PC-9 (cell line): ENCODE data around the gene GALNT10. TPM values are rescaled to one million over a fixed set of nuclear protein-coding genes. Genes with fewer than 3 reads are reported as not detected.

Experiments used
- BruUV-seq: library from RNA; stranded (reverse); fragments of 400-500 nt; replicated peaks from 2 replicates; lab custom pipeline; 2021; lab: Mats Ljungman, UMichigan
- CTCF ChIA-PET: fragments of 300-600 bp; sonication (Branson Sonifier 250); formaldehyde crosslinking; loops from one replicate; lab custom pipeline; 2022; ENCODE audit warnings: antibody characterized with exemption; lab: Charles Lee
- POLR2A ChIA-PET: fragments of 300-600 bp; sonication (Branson Sonifier 250); formaldehyde crosslinking; loops from one replicate; lab custom pipeline; 2022; ENCODE audit warnings: antibody characterized with exemption; ENCODE audit not compliant: unreplicated experiment; lab: Charles Lee
- DNase-seq, 2 experiments: peaks; one replicate each; pipeline versions ENCODE4 v3.0.0 to v3.0.0-alpha.2; 2015 to 2022; ENCODE audit warnings: mixed read lengths in 1 of 2
- H2AFZ ChIP-seq: fragments of 200-600 bp; sonication (generic); 2 replicates; pipeline ENCODE4 v1.8.1; 2017; ENCODE audit warnings: antibody characterized with exemption
- H3F3A ChIP-seq: fragments of 200-600 bp; sonication (generic); 2 replicates; pipeline ENCODE4 v1.8.1; 2017; ENCODE audit warnings: antibody characterized with exemption, mild to moderate bottlenecking, low read depth; ENCODE audit not compliant: insufficient read depth
- H3K27ac ChIP-seq: fragments of 200-600 bp; sonication (generic); 2 replicates; pipeline ENCODE4 v1.6.1; 2016; ENCODE audit warnings: mixed run types
- H3K27me3 ChIP-seq: fragments of 200-600 bp; sonication (generic); 2 replicates; pipeline ENCODE4 v1.6.1; 2016; ENCODE audit warnings: low read depth, mixed run types; ENCODE audit not compliant: insufficient read depth
- H3K36me3 ChIP-seq: fragments of 200-600 bp; sonication (generic); 2 replicates; pipeline ENCODE4 v1.6.1; 2016; ENCODE audit warnings: low read depth, mixed run types
- H3K4me1 ChIP-seq: fragments of 200-600 bp; sonication (generic); replicated peaks from 2 replicates; pipeline ENCODE4 v1.6.1; 2016; ENCODE audit warnings: mixed run types; ENCODE audit not compliant: insufficient read depth
- H3K4me2 ChIP-seq: fragments of 200-600 bp; sonication (generic); 2 replicates; pipeline ENCODE4 v1.6.1; 2017; ENCODE audit warnings: mixed run types
- H3K4me3 ChIP-seq: fragments of 200-600 bp; sonication (generic); 2 replicates; pipeline ENCODE4 v1.6.1; 2016; ENCODE audit warnings: mixed run types
- H3K79me2 ChIP-seq: fragments of 200-600 bp; sonication (generic); 2 replicates; pipeline ENCODE4 v1.6.1; 2017; ENCODE audit warnings: low read depth, mixed run types
- H3K9me2 ChIP-seq: fragments of 200-600 bp; sonication (generic); 2 replicates; pipeline ENCODE4 v1.8.1; 2017; ENCODE audit warnings: mild to moderate bottlenecking; ENCODE audit not compliant: insufficient read depth
- H3K9me3 ChIP-seq: fragments of 200-600 bp; sonication (generic); 2 replicates; pipeline ENCODE4 v1.8.1; 2016; ENCODE audit warnings: low read depth; ENCODE audit not compliant: insufficient read depth
- H4K20me1 ChIP-seq: fragments of 200-600 bp; sonication (generic); 2 replicates; pipeline ENCODE4 v1.8.1; 2017; ENCODE audit not compliant: insufficient read depth
- EZH2 ChIP-seq: fragments of 200-600 bp; sonication (generic); IDR thresholded peaks from 2 replicates; pipeline ENCODE4 v1.8.0; 2017; ENCODE audit warnings: antibody characterized with exemption, low read depth
- intact Hi-C: fragments of 100-400 bp; cut with micrococcal nuclease; formaldehyde crosslinking; loops from one replicate; pipeline ENCODE4 v1.10.0; 2022; ENCODE audit not compliant: unreplicated experiment
- total RNA-seq: library from RNA; stranded (reverse); gene quantifications from 2 replicates; pipeline ENCODE4 v1.2.3, GENCODE V29; 2021
- TF ChIP-seq, protein P1 (sequence below): fragments of 200-600 bp; sonication (generic); conservative IDR thresholded peaks from 2 replicates; pipeline ENCODE4 v1.6.1; 2017; ENCODE audit warnings: mixed run types, antibody characterized with exemption, mild to moderate bottlenecking, moderate library complexity

Gene GALNT10
- total RNA-seq, 1 experiment from 2014 or later, result 101 TPM

DNA sequence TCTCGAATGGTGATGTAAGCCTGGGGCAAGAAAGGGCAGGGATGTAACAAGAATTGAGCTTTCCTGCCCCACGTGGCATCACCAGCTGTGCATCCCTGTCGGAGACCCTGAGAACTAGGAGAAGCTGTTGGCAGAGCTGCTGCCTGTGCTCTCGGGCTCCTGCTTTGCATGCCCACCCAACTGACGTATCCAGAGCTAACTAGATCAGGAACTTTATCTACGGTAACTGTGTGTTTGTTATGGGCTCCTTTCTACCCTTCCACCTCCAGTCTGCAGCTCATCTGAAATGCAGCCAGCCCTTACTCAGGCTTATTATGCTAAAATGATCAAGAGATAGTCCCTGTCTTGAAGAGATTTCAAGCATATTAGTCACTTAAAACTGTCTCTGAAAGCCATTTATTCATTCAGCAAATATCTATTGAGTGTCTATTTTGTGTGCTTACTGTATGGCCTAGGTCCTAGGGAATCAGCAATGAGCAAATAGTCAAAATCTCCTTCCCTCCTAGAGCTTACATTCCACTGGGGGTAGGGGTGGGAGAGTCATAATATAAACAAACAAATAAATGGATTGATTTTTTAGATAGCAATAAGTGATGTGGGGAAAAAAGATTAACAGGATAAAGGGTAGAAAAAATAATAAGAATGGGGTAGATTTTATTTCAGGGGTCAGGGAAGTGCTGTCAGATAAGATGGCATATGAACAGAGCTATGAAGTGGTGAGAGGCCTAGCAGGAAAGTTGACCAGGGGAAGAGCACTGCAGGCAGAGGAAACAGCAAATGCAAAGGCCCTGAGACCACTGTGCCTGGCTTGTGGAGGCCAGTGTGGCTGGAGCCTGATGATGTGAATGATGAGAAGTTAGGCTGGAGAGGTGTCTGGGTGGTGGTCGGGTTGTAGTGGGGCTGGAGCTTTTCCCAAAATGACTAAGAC, 118.2 kb downstream of the GALNT10 start:
- no peak overlapping the region for H3K4me3 ChIP-seq
- H3K4me1 ChIP-seq, result peaks cover 73% of the 10 kb centered on the region
- H3K9me3 ChIP-seq, result peaks cover 4% of the 10 kb centered on the region
- no peaks in the 10 kb centered on the region for H4K20me1 ChIP-seq
- H2AFZ ChIP-seq, result no peak overlapping the region
- peak overlapping the region; percentile 51 for H3K4me2 ChIP-seq
- ChIA-PET CTCF (interaction anchor here (1.0 kb wide), 1 partner anchor 88 kb away, joined by 3 read pairs; no protein-coding TSS in a partner anchor), POLR2A (interaction anchor here (0.6 kb wide), 1 partner anchor 88 kb away, joined by 4 read pairs; no protein-coding TSS in a partner anchor)
- BruUV-seq, result no TSS peak
- TF ChIP-seq, protein P1, sequence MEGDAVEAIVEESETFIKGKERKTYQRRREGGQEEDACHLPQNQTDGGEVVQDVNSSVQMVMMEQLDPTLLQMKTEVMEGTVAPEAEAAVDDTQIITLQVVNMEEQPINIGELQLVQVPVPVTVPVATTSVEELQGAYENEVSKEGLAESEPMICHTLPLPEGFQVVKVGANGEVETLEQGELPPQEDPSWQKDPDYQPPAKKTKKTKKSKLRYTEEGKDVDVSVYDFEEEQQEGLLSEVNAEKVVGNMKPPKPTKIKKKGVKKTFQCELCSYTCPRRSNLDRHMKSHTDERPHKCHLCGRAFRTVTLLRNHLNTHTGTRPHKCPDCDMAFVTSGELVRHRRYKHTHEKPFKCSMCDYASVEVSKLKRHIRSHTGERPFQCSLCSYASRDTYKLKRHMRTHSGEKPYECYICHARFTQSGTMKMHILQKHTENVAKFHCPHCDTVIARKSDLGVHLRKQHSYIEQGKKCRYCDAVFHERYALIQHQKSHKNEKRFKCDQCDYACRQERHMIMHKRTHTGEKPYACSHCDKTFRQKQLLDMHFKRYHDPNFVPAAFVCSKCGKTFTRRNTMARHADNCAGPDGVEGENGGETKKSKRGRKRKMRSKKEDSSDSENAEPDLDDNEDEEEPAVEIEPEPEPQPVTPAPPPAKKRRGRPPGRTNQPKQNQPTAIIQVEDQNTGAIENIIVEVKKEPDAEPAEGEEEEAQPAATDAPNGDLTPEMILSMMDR, result no peak
- peak overlapping the region; percentile 60 for H3K27ac ChIP-seq
- peak in 1 of 2 experiments; percentile 79 for DNase-seq
- H3K9me2 ChIP-seq, result no peaks in the 10 kb centered on the region
- peaks cover 38% of the 10 kb centered on the region for H3K36me3 ChIP-seq
- intact Hi-C loops, result loop anchor here (1.0 to 2.0 kb wide), 3 partner anchors 21 to 110 kb away; no protein-coding TSS in a partner anchor
- no peaks in the 10 kb centered on the region for H3K27me3 ChIP-seq
- peaks cover 32% of the 10 kb centered on the region for H3K79me2 ChIP-seq
- peaks cover 53% of the 10 kb centered on the region for H3F3A ChIP-seq

DNA sequence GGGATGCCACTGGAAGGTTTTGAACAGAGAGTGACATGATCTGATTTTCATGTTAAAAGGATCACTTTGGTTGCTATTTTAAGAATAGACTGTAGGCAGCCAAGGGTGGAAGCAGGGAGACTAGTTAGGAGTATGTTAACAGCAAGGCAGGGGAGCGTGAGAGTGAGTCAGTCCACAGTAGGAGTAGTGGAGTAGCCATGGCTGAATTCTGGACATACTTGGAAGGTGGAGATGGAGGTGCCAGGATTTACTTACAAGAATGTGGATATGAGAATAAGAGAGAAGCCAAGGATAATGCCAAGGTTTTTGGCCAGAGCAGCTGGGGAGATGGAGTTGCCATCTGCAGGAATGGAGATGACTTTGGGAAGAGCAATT, 118.8 kb downstream of the GALNT10 start:
- no peak overlapping the region for H2AFZ ChIP-seq
- DNase-seq, result peak in 1 of 2 experiments; percentile 57
- peaks cover 32% of the 10 kb centered on the region; the same call in 1 of the 2 replicates for H3K36me3 ChIP-seq
- ChIA-PET CTCF (interaction anchor here (1.0 kb wide), 1 partner anchor 88 kb away, joined by 3 read pairs; no protein-coding TSS in a partner anchor), POLR2A (interaction anchor here (0.6 kb wide), 1 partner anchor 26 kb away, joined by 4 read pairs; no protein-coding TSS in a partner anchor)
- H4K20me1 ChIP-seq, result no peaks in the 10 kb centered on the region
- BruUV-seq, result no TSS peak
- peak overlapping the region; percentile 60 for H3K27ac ChIP-seq
- TF ChIP-seq EZH2, result no peak
- TF ChIP-seq, protein P1, result no peak
- no peak overlapping the region for H3K4me3 ChIP-seq
- peak overlapping the region; percentile 51 for H3K4me2 ChIP-seq
- H3F3A ChIP-seq, result peaks cover 53% of the 10 kb centered on the region
- H3K79me2 ChIP-seq, result peaks cover 39% of the 10 kb centered on the region
- H3K27me3 ChIP-seq, result no peaks in the 10 kb centered on the region
- H3K9me3 ChIP-seq, result peaks cover 4% of the 10 kb centered on the region
- H3K9me2 ChIP-seq, result no peaks in the 10 kb centered on the region
- intact Hi-C loops, result loop anchor here (1.0 to 2.0 kb wide), 2 partner anchors 59 to 111 kb away; no protein-coding TSS in a partner anchor
- peaks cover 73% of the 10 kb centered on the region for H3K4me1 ChIP-seq

DNA sequence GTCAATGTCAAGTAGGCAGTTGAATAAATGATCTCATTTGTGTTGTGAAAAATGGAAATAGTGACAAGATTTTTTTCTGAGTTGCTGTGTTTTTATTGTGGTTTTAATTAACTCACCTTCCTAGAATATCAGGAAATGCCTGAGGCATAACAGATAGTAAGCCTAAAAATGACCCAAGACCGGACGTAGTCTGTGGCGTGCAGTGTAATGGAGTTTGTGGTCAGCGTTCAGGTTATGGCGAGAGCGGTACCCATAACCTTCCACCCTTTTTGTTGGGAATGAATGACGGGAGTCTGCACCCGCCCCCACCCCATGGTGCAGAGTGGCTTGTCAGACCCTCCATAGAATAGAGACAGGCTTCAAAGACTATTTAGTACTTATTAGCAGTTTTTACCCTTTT, 119.3 kb downstream of the GALNT10 start:
- no peaks in the 10 kb centered on the region for H3K27me3 ChIP-seq
- peaks cover 53% of the 10 kb centered on the region for H3F3A ChIP-seq
- POLR2A ChIA-PET, result interaction anchor here (0.6 kb wide), 1 partner anchor 26 kb away, joined by 4 read pairs; no protein-coding TSS in a partner anchor
- no peaks in the 10 kb centered on the region for H4K20me1 ChIP-seq
- peak overlapping the region; percentile 60 for H3K27ac ChIP-seq
- no peaks in the 10 kb centered on the region; the same call in none of the 2 replicates for H3K9me3 ChIP-seq
- no peak overlapping the region for H2AFZ ChIP-seq
- peak; percentile 38 to 88 for DNase-seq
- H3K4me1 ChIP-seq, result peaks cover 73% of the 10 kb centered on the region
- H3K4me2 ChIP-seq, result peak overlapping the region; percentile 51
- no peak overlapping the region; the same call in 1 of the 2 replicates for H3K4me3 ChIP-seq
- peaks cover 27% of the 10 kb centered on the region; the same call in 1 of the 2 replicates for H3K36me3 ChIP-seq
- BruUV-seq, result no TSS peak
- no peak for TF ChIP-seq EZH2
- TF ChIP-seq, protein P1, result no peak
- H3K9me2 ChIP-seq, result no peaks in the 10 kb centered on the region
- CTCF ChIA-PET, result interaction anchor here (0.7 kb wide), 1 partner anchor 119 kb away, joined by 3 read pairs; the partner anchor contains the start of gene GALNT10
- H3K79me2 ChIP-seq, result peaks cover 40% of the 10 kb centered on the region
- intact Hi-C loops, result loop anchor here (1.0 to 2.0 kb wide), 2 partner anchors 59 to 112 kb away; no protein-coding TSS in a partner anchor
